ENCODE results near the gene NR1D1.

Gene NR1D1

DNA sequence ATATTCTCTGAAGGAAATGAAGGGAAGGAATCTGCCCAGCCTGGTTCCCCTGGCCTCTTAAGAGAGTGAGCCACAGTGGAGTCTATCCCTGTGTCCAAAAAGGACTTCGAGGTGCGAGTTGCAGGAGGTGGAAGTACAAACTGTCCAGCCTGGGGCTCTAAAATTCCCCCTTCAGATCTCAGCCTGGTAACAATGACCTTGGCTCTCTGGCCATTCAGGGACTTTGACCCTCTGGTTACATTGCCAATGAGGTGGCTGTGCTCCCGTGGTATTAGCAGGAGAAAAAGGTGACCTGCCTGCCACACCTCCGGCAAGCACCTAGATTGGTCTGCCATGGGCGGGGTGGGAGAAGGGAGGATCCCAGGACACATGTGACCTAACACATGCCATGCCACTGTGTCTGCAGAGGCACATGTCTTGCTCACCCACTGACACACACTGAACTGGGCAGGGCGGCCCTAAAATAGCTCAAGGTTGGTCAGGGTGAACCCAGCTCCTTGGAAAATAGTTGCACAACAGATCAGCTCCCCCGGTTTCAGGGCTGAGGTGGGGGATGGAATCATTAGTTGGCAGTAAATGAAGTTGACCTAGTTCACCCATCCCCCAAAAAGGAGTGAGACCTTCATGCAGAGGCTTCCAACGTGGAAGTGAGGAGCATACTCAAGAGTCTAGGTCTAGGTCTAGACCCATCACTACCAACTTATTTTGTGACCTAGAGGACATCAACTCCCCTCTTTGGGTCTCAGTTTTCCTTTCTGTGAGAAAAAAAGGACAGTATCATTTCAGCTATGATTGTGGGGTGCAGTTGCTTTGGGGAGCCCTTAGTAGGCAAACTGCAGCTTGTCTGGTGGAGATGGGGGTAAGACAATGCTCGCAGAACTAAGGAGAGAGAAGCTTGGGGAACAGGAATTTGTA lies 2.2 kb downstream of the NR1D1 start:
- in situ Hi-C loops (cut with MboI; ENCODE audit: low sequenced_read_pairs), result no loop called here

- in situ Hi-C loops (cut with MboI; ENCODE audit: low sequenced_read_pairs), result no loop called here
Measured at GRCh38 chr17:40097087-40097486, 3.3 kb downstream of the NR1D1 start.

- in situ Hi-C loops (cut with MboI; ENCODE audit: low sequenced_read_pairs), result no loop called here
Measured at GRCh38 chr17:40095944-40096791, 4.2 kb downstream of the NR1D1 start.

DNA sequence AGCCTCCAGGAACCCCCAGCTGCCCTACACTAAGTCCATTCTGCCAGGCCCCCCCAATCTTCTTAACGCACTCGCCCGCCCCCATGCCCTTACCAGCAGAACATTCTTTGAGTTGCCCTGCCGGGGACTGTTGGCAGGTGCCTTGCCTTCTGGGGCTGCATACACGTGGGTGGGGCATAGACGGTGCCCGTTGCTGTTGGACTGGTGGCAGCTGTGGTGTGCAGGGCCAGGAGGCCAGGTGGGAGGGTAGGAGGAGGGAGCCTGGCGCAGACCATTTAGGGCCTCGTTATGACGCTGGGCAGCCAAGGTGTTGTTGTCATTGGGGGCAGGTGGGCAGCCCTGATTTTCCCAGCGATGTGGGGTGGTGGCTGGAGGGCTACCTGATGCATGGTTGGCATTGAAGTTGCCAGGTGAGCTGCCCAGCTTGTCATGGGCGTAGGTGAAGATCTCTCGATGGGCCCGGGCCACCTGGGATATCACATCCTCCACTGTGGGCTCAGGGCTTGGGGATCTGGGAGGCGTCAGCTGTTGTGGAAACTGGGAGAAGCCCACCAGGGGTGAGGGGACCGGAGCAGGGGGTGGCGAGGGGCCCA lies 4.9 kb downstream of the NR1D1 start:
- in situ Hi-C loops (cut with MboI; ENCODE audit: low sequenced_read_pairs), result no loop called here

DNA sequence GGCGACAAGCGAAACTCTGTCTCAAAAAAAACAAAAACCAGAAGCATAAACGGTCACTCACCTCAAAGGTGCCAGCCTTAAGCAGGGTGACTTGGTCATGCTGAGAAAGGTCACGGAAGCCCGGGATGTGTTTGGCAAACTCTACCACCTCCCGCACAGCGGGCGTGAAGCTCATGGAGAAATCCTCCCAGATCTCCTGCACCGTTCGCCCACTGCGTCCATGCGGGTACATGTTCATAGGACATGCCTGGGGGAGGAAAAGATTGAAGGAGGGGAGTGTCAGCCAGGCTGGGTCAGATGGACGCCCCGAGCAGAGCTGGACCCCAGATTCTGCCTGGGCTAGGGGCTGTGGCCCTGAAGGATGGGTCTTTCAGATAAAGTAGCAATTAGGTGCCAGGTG lies 5.5 kb downstream of the NR1D1 start:
- in situ Hi-C loops (cut with MboI; ENCODE audit: low sequenced_read_pairs), result no loop called here

GRCh38 chr17:40093580-40094201 lies 6.7 kb downstream of the NR1D1 start:
- in situ Hi-C loops (cut with MboI; ENCODE audit: low sequenced_read_pairs), result no loop called here

DNA sequence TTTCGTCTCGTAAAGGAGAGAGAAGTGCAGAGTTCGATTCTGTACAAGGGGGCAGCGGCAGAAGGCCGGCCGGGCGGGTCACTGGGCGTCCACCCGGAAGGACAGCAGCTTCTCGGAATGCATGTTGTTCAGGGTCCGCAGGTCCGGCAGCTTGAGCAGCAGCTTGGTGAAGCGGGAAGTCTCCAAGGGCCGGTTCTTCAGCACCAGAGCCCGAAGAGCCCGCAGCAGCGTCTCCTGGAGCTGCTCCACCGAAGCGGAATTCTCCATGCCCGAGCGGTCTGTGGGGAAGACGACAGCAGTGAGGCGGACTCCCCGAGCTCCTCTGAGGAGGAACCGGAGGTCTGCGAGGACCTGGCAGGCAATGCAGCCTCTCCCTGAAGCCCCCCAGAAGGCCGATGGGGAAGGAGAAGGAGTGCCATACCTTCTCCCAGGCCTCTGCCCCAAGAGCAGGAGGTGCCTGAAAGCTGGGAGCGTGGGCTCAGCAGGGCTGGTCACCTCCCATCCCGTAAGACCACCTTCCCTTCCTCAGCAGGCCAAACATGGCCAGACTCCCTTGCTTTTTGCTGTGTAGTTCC lies 7.3 kb downstream of the NR1D1 start:
- in situ Hi-C loops (cut with MboI; ENCODE audit: low sequenced_read_pairs), result no loop called here

DNA sequence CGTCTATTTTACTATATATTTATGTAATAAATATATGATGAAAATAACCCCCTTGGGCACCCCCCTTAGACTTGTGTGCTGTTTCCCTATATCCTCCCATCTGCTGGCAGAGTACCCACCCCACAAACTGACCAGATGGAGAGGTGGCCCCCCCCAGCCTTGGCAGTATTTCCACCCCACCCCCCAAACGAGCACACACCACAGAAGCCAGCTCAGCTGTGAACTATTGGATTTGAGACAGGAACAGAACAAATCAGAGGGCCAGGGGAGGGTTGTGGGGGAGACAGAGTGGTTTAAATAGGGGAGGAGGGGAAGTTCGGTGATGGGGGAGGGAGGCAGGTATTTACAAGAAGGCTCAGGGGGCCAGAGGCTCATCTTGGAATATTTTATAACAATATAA lies 7.8 kb downstream of the NR1D1 start:
- in situ Hi-C loops (cut with MboI; ENCODE audit: low sequenced_read_pairs), result no loop called here

DNA sequence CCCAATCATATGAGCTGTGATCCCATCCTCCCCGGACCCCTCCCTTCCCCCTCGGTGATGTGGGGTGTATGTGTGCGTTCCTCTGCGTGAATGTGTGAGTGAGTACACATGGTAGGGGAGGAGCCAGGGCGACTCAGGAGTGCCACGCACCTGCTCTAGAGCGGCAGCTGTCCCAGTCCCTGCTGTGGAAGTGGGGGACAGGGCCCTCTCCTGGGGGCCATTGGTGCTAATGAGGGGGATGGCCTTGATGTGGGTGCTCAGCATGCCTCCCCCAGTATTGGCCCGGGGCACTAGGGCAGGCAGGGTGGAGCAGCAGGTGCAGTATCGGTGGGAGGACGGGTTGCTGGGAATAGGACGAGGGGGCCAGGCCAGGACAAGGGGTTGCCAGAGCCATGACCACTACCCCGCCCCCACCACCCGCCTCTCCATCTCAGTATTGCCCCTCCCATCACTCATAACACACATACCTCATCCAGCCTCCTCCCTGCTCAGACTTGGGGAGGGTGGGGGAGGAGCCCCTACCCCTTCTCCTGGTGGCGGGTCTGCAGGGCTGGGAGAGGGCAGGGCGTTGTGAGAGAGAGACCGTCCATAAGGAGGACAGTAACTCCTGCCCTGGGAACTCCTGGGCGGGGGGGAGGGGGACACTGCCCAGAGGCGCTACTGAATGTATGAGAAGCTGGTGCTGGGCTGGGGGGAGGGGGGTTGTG lies 8.5 kb downstream of the NR1D1 start:
- in situ Hi-C loops (cut with MboI; ENCODE audit: low sequenced_read_pairs), result no loop called here

DNA sequence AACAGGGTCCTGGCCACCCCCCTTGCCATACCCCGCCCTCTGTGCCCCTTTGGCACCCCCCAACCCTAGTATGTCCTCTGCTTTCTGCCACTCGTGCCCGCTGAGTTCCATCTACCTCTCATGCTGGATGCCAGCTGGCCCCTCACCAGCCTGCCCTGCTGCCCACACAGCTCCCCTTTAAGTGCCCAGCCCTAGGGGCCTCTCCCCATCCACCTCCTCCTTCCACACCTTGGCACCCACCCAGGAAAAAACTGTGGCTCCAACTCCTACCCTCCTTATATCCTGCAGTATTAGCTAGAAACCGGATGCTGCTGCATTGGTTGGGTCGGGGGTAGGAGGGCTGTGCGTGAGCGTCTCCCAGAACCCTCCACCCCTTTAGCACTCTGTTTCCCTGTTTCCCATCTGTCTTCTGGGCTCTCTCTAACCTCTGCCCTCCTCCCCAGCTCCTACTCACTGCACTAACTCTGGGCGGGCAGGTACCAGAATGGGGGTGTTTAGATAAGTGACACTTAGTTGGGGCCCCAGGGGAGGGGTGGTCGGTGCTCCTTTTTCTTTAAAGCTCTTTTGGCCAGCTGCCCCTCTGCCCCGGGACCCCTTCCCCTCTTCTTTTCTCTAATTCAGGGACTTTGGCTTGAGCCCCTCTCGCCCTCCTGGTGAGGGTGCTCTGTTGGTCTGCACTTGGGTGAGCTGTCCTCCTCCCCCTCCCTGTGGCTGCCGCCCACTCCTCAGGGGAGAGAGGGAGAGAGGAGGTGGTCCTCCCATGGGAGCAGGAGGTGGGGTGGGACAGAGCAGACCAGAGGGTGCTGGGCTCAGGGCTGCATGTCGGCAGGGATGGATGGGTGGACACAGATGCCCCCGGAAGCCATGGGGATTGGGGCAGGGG lies 9.9 kb downstream of the NR1D1 start:
- in situ Hi-C loops (cut with MboI; ENCODE audit: low sequenced_read_pairs), result no loop called here

DNA sequence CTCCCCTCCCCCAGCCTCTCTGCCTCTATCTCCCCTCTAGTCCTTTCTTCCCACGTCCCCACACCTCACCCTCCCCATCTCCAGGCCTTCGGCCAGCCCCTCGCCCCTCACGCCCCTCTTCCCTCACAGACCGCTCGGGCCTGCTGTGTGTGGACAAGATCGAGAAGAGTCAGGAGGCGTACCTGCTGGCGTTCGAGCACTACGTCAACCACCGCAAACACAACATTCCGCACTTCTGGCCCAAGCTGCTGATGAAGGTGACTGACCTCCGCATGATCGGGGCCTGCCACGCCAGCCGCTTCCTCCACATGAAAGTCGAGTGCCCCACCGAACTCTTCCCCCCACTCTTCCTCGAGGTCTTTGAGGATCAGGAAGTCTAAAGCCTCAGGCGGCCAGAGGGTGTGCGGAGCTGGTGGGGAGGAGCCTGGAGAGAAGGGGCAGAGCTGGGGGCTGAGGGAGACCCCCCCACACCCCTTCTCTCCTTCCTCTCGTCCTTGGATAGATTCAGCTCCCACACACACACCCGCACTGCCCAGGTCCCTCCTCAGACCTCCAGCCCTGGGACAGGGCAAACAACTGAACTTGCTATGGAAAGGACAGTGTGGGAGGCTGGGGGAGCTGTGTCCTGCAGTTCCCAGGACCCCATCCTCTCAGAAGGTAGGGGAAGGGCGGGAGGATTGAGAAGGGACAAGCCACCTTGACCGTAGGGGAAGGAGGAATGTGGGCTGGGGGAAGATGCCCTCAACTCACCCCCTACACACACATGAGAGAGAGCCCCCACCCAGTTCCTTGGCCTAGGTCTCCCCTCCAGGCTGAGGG lies 11.1 kb downstream of the NR1D1 start:
- in situ Hi-C loops (cut with MboI; ENCODE audit: low sequenced_read_pairs), result no loop called here

- in situ Hi-C loops (cut with MboI; ENCODE audit: low sequenced_read_pairs), result no loop called here
Measured at GRCh38 chr17:40087903-40088718, 12.3 kb downstream of the NR1D1 start.

GRCh38 chr17:40087049-40087794 lies 13.2 kb downstream of the NR1D1 start:
- in situ Hi-C loops (cut with MboI; ENCODE audit: low sequenced_read_pairs), result no loop called here

GRCh38 chr17:40086150-40087044 lies 14.0 kb downstream of the NR1D1 start:
- in situ Hi-C loops (cut with MboI; ENCODE audit: low sequenced_read_pairs), result no loop called here

DNA sequence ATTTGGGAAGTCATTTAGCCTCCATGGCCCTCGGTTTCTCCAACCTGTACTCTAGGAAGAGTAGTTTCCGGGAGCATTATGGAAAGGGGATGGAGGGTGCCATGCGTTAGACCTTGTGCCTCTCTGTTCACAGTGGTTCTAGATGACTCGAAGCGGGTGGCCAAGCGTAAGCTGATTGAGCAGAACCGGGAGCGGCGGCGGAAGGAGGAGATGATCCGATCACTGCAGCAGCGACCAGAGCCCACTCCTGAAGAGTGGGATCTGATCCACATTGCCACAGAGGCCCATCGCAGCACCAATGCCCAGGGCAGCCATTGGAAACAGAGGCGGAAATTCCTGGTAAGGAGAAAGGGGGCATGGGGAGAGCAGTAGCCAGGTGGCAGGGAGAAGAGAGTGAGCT lies 15.9 kb downstream of the NR1D1 start:
- in situ Hi-C loops (cut with MboI; ENCODE audit: low sequenced_read_pairs), result no loop called here

DNA sequence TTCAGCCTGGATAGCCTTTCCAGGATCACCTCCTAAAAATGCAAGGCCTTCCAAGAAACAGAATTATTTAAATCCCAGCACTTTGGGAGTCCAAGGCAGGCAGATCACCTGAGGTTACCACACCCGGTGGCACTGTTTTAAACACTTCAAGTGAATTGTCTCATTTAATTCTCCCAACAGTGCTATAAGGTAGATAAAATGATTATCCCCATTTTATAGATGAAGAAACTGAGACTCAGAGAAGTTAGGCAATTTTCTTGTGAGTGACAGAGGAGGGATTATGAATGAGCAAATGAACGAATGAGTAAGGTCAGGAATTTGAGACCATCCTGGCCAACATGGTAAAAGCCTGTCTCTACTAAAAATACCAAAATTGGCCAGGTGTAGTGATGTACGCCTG lies 20.8 kb downstream of the NR1D1 start:
- in situ Hi-C loops (cut with MboI; ENCODE audit: low sequenced_read_pairs), result no loop called here
